ENCODE results near the gene MAX.

DNA sequence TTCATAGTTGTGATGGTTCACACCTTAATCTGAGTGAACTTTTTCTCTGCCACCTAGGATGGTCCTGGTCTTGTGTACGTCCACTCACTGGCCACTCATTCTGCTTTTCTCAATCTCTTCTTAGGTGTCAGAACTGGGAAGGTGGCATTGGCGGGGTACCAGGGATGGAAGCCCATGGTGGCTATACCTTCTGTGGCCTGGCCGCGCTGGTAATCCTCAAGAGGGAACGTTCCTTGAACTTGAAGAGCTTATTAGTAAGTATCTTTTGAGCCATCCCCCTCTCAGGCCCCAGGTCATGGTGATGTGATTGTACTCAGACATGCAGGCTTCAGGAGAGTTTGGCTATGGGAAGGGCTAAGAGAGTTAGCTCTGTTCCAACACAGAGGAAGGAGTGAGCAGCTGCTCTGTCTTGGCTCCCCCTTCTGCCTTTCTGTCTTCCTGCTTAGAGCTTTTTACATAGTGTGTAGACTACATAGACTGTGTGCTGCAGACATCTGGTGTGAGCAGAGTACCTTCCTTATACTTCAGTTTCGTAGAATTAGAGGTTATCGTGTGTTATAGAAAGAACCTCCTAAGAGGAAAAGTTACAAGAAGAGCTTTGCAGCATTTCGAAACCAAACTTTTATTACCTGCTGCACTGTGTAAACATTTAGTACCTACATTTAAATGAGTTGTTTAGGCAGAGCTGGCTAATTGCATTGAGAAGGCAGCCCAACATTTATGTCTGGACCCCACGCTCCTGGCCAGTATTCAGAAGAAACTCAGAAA, 61.5 kb downstream of the MAX start:
- TF ChIP-seq, protein P1, sequence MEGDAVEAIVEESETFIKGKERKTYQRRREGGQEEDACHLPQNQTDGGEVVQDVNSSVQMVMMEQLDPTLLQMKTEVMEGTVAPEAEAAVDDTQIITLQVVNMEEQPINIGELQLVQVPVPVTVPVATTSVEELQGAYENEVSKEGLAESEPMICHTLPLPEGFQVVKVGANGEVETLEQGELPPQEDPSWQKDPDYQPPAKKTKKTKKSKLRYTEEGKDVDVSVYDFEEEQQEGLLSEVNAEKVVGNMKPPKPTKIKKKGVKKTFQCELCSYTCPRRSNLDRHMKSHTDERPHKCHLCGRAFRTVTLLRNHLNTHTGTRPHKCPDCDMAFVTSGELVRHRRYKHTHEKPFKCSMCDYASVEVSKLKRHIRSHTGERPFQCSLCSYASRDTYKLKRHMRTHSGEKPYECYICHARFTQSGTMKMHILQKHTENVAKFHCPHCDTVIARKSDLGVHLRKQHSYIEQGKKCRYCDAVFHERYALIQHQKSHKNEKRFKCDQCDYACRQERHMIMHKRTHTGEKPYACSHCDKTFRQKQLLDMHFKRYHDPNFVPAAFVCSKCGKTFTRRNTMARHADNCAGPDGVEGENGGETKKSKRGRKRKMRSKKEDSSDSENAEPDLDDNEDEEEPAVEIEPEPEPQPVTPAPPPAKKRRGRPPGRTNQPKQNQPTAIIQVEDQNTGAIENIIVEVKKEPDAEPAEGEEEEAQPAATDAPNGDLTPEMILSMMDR (IDR thresholded peaks at IDR 0.05) = no peak
- no peak for TF ChIP-seq POLR2AphosphoS5 (IDR thresholded peaks at IDR 0.05; ENCODE audit: low read depth, low read length)
- TF ChIP-seq, protein P2, sequence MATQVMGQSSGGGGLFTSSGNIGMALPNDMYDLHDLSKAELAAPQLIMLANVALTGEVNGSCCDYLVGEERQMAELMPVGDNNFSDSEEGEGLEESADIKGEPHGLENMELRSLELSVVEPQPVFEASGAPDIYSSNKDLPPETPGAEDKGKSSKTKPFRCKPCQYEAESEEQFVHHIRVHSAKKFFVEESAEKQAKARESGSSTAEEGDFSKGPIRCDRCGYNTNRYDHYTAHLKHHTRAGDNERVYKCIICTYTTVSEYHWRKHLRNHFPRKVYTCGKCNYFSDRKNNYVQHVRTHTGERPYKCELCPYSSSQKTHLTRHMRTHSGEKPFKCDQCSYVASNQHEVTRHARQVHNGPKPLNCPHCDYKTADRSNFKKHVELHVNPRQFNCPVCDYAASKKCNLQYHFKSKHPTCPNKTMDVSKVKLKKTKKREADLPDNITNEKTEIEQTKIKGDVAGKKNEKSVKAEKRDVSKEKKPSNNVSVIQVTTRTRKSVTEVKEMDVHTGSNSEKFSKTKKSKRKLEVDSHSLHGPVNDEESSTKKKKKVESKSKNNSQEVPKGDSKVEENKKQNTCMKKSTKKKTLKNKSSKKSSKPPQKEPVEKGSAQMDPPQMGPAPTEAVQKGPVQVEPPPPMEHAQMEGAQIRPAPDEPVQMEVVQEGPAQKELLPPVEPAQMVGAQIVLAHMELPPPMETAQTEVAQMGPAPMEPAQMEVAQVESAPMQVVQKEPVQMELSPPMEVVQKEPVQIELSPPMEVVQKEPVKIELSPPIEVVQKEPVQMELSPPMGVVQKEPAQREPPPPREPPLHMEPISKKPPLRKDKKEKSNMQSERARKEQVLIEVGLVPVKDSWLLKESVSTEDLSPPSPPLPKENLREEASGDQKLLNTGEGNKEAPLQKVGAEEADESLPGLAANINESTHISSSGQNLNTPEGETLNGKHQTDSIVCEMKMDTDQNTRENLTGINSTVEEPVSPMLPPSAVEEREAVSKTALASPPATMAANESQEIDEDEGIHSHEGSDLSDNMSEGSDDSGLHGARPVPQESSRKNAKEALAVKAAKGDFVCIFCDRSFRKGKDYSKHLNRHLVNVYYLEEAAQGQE (IDR thresholded peaks at IDR 0.05; ENCODE audit: insufficient read depth in 1 of 2, low read depth in 2 of 2, low read length in 1 of 2) = no peak
